Right forelimb (tissue), 1 donor: Measurements from ENCODE around the gene MARK3.
"Not testable (repeated sequence)": the region's sequence is repeated elsewhere in the genome, so short reads cannot be mapped to it uniquely, and the experiment has no call there.

Source experiments
- DNase-seq: peaks from one replicate; pipeline ENCODE4 v3.0.0-alpha.2; 2018

Gene MARK3

DNA sequence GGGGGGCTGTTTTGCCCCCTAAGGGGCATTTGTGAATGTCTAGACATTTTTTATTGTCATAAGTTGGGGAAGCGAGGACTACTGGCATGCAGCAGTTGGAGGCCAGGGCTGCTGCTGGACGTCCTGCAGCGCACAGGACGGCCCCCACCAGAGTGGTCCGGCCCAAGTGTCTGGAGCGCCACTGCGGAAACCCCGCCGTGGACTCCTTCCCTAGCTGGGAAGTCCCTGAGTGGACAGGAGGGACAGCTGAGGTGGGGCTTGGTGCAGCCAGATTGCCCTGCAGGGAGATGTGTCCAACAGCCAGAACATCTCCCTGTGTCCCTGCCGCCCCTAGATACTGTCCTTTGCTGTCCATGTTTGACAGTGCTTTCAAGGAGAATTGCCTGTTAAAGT, 132.0 kb downstream of the MARK3 start:
- no peak for DNase-seq

GRCh38 chr14:103517721-103518421, 132.7 kb downstream of the MARK3 start:
- no peak for DNase-seq

- no peak for DNase-seq
Measured at GRCh38 chr14:103518422-103519042, 133.3 kb downstream of the MARK3 start.

GRCh38 chr14:103519043-103519836, 134.0 kb downstream of the MARK3 start:
- no peak for DNase-seq

DNA sequence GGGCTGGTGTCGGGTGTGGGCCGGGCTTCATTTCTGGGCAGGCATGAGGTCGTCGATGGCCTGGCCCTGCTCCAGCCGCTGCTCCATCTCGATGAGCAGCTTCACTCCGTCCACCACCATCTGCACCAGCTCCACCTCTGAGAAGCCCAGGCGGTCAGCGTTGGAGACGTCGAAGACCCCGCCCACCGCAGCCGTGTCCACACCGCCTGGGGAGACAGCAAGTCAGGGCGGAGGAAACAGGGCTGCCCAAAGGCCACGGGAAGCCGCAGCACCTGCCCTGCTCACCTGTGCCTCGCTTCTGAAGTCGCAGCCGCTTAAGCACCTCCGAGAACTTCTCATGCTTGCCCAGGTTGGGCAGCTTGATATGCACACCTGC, 134.6 kb downstream of the MARK3 start:
- no peak for DNase-seq

DNA sequence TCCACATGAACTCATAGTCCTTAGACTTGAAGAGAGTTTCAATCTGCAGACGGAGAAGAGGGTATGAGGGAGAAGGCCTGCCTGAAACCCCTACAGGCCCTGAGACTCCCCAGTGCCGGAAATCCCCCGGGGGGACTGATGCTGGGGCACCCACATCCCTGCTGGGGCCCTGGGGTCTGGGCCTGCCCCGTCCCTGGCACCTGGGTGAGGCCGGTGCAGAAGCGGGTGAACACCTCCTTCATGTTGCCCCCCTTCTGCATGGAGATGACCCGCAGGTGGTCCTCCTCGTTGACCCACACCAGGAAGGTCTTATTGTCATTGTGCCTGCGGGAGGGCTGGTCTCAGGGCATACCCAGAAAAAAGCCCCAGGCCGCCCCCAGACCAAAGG, 135.0 kb downstream of the MARK3 start:
- no peak for DNase-seq

GRCh38 chr14:103520657-103521437, 135.6 kb downstream of the MARK3 start:
- peak; percentile 82 for DNase-seq

DNA sequence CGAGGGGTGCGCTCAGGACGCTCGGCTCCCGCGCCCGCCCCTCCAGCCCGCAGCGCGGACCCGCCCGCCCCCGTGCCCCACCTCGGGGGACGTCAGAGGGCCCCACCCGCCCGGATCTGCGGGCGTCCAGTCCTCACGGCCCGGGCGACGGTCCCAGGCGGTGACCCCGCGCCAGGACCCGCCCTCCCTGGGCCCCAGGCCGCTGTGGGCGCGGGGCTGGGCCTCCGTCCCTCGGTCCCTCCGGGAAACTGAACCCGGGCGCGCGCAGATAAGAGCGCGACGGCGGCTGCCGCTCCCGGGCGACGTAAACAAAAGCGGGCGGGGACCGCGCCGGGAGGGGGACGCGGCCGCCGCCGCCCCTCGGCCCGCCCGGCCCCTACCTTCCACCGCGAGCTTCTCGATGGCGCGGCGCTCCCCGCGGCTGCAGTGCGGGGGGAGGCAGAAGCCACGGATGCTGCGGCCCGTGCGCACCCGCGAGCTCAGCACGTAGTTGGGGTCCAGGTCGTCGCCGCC, 136.3 kb downstream of the MARK3 start:
- no peak for DNase-seq

DNA sequence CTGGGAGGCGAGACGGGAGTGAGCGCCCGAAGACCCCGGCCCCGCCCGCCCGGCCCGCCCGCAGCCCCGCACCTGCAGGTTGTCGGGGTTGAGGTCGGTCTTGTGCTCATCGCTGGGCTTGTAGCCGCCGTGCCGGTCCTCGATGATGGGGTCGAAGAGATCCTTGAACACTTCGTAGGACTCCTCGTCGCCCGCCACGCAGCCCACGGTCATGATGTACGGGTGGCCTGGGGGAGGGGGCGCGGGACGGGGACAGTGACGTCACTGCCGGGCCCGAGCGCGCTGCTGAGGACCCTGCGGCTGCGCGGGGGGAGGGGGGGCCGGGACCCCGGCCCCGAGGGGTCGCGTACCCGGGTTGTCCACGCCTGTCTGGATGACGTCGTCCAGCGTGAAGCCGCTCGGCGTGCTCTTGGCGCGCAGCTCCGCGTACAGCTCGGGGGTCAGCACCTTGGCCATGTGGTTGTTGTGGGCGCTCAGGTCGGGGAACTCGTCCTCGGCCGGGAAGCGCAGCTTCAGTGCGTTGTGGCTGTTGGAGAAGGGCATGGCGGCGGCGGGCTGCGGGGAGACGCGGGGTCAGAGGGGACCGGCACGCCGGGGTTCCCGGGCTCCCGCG, 136.8 kb downstream of the MARK3 start:
- DNase-seq = no peak

DNA sequence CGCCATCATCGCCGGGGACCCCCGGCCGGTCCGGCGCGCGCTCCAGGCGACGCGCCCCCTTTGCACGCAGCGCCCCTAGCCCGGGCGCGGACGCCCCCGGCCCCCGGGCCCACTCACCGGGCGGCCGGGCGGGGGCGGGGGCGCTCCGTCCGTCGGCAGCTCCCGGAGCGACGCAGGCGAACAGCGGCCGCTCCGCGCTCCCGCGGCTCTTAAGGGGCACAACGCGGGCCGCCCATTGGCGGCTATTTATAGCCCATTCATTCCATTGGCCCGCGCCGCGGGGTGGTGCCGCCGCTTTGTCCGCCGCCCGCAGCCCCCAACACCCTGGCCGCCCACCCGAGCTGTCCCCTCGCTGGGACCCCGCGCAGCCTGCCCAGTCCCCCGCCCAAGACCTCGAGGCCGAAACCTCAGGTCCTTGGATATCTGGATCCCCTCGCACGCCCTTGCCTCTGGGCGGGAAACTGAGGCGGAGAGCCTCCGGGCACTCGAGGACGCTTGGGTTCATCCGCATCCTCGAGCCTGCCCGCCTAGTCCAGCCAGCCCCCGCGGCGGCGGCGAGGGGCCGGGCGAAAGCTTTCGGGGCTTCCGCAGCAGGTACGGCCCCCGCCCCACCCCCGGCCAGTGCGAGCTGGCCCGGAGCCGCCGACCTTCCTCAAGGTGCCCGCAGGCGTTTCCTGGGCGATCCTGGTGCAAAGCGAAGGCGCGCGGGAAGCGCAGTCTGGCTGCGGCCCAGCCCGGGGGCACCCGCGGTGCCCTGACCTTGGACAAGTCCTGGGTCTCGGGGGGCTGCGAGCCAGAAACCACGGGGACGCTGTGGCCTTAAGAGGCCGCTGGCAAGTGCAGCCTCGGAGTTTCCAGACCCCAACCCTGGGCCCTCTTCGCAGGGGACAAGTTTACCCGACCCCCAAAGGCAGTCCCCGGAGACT, 137.7 kb downstream of the MARK3 start, which contains the start of gene CKB:
Gene CKB, minus strand, starts transcription at position 182 of the 926 bp plus-strand sequence. CDS start 337 bp downstream, outside the sequence.
- no peak for DNase-seq

GRCh38 chr14:103523575-103523954, 138.3 kb downstream of the MARK3 start:
- no peak for DNase-seq

- DNase-seq = no peak
Measured at GRCh38 chr14:103524002-103524935, 139.1 kb downstream of the MARK3 start.

DNA sequence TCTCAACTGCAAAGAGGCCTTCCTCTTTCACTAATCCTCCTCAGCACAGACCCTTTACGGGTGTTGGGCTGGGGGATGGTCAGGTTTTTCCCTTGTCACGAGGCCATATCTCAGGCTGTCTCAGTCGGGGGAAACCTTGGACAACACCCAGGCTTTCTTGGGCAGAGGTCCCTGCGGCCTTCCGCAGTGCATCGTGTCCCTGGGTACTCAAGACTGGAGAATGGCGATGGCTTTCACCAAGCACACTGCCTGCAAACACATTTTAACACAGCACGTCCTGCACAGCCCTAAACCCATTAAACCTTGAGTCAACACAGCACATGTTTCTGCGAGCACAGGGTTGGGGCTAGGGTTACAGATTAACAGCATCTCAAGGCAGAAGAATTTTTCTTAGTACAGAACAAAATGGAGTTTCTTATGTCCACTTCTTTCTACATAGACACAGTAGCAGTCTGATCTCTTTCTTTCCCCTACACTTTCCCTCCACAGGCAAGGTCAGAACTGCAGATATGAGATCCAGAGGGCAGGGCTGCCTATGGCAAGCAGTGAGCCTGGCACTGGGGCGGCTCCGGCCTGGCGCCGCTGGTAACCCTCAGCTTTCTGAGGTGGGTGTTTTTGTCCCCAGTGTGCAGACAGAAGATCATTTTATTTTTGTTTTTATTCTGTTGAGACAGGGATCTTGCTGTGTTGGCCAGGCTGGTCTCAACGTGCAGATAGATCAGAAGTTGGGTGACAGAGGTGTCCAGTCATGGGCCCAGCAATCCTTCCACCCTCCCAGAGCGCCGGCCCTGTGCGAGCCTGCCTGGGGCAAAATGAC, 140.4 kb downstream of the MARK3 start:
- DNase-seq = not testable (repeated sequence)

- DNase-seq = no peak
Measured at GRCh38 chr14:103526247-103526913, 141.2 kb downstream of the MARK3 start.

- DNase-seq = no peak
Measured at GRCh38 chr14:103526914-103527248, 141.7 kb downstream of the MARK3 start.

GRCh38 chr14:103527408-103528145, 142.4 kb downstream of the MARK3 start:
- peak; percentile 43 for DNase-seq

- peak; percentile 56 for DNase-seq
Measured at GRCh38 chr14:103528146-103528586, 143.0 kb downstream of the MARK3 start.
